ENCODE data around the gene SLMAP.
A peak's percentile ranks its signal among the peaks of the same experiment; 100 is the strongest.

The SLMAP gene

GRCh38 chr3:57953576-57953975 lies 197.5 kb downstream of the SLMAP start:
- no peak for DNase-seq (ENCODE audit: low read depth)
- H3K4me3 ChIP-seq (replicated peaks; ENCODE audit: low read depth, low read length): no peak overlapping the region
- TF ChIP-seq CTCF (IDR thresholded peaks at IDR 0.05; ENCODE audit: low read length, missing control alignments): no peak

GRCh38 chr3:57956119-57956832 lies 200.2 kb downstream of the SLMAP start:
- peak; percentile 90 for DNase-seq (ENCODE audit: low read depth)
- TF ChIP-seq CTCF (IDR thresholded peaks at IDR 0.05; ENCODE audit: low read length, missing control alignments): no peak
- no peak overlapping the region for H3K4me3 ChIP-seq (replicated peaks; ENCODE audit: low read depth, low read length)

GRCh38 chr3:57956833-57957174 lies 200.7 kb downstream of the SLMAP start:
- no peak overlapping the region for H3K4me3 ChIP-seq (replicated peaks; ENCODE audit: low read depth, low read length)

GRCh38 chr3:57957824-57958223 lies 201.7 kb downstream of the SLMAP start:
- no peak for TF ChIP-seq CTCF (IDR thresholded peaks at IDR 0.05; ENCODE audit: low read length, missing control alignments)
- DNase-seq (ENCODE audit: low read depth): no peak
- H3K4me3 ChIP-seq (replicated peaks; ENCODE audit: low read depth, low read length): no peak overlapping the region

More at GRCh38 chr3:57956833-57957174, 200.7 kb downstream of the SLMAP start:
- DNase-seq (ENCODE audit: low read depth): no peak
- no peak for TF ChIP-seq CTCF (IDR thresholded peaks at IDR 0.05; ENCODE audit: low read length, missing control alignments)

- TF ChIP-seq CTCF (IDR thresholded peaks at IDR 0.05; ENCODE audit: low read length, missing control alignments): no peak
- no peak overlapping the region for H3K4me3 ChIP-seq (replicated peaks; ENCODE audit: low read depth, low read length)
- DNase-seq (ENCODE audit: low read depth): peak; percentile 61
These were observed 202.7 kb downstream of the SLMAP start for GRCh38 chr3:57958642-57959422.

GRCh38 chr3:57959423-57960173 lies 203.5 kb downstream of the SLMAP start:
- DNase-seq (ENCODE audit: low read depth): peak; percentile 70
- H3K4me3 ChIP-seq (replicated peaks; ENCODE audit: low read depth, low read length): no peak overlapping the region
- no peak for TF ChIP-seq CTCF (IDR thresholded peaks at IDR 0.05; ENCODE audit: low read length, missing control alignments)

Data from fibroblast of pulmonary artery (primary cell).